HG03039 (cell line): ENCODE measurements around the gene LDB3.

Source experiments
- ATAC-seq: cut with Tn5 transposase; IDR thresholded peaks from one replicate; pipeline ENCODE4 v1.9.1; 2021; ENCODE audit warnings: mild to moderate bottlenecking, moderate library complexity; ENCODE audit not compliant: unreplicated experiment

The LDB3 gene

DNA sequence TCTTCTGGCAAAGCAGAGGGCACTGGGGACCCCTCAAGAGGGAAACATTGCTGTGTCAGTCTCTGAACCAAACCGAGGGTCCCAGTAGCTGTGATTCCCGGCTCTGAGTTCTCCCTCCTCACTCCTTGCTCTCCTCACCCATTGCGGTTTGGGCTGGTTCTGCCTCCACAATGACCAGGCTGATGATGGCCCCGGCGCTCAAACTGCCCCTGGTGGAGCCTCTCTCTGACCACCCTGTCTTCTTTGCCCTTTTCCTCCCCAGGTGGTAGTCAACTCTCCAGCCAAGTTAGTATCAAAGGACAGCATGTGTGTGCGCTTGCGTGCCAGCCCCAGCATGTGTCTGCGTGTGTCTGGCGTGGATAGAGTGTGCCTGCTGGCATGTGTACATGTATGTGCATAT lies 17.1 kb downstream of the LDB3 start:
- no peak for ATAC-seq

DNA sequence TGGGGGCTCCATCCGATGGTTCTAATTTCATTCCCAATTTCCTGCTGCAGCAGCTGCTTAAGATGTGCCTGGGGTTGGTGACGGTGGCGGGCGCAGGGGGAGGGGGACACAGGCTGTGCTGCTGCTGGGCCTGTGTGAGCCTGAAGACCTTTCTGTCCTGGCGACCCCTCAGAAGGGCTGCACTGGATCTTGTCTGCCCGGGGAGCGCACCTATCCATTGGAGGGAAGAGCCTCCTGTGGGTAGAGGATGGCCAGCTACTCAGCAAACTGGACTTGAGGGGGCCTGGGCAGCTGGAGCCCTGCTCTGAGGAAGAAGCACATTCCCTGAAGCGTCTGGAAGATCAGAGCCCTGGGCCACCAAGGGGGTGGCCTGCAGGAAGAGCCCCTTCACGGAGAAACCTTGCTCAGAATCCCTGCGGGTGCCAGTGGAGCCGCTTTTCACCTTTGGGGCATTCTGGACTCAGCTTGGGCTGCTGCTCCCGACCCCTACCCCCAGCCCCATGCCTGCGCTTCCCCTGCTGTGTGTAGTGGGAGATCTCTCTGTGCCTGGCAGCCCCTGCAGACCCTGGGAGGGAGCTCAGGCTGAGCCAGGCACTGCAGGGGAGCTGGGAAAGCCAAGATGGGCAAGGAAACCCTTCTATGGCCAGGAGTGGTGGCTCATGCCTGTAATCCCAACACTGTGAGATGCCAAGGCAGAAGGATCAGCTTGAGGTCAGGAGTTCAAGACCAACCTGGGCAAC lies 17.8 kb downstream of the LDB3 start:
- no peak for ATAC-seq

GRCh38 chr10:86686972-86687371 lies 18.7 kb downstream of the LDB3 start:
- ATAC-seq, result no peak

DNA sequence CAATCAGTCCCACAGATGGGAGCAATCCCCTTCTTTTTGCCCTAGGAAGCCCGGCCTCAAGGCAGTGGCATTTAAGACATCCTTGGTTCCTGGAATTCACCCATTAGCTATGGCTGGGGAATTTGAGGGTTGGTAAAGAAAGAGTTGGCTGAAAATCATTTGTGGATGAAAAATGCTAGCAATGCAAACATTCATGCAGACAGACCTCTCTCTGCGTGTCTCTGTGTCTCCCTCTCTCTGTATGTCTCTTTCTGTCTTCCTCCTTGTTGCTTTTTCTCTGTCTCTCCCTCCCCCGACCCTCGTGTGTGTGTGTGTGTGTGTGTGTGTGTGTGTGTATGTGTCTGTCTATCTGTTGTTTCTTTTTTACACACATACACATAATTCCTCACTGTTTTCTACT lies 19.4 kb downstream of the LDB3 start:
- ATAC-seq, result no peak

- ATAC-seq, result peak; percentile 80
Measured at GRCh38 chr10:86688398-86688921, 20.1 kb downstream of the LDB3 start.

GRCh38 chr10:86689146-86689545 lies 20.8 kb downstream of the LDB3 start:
- ATAC-seq, result no peak

DNA sequence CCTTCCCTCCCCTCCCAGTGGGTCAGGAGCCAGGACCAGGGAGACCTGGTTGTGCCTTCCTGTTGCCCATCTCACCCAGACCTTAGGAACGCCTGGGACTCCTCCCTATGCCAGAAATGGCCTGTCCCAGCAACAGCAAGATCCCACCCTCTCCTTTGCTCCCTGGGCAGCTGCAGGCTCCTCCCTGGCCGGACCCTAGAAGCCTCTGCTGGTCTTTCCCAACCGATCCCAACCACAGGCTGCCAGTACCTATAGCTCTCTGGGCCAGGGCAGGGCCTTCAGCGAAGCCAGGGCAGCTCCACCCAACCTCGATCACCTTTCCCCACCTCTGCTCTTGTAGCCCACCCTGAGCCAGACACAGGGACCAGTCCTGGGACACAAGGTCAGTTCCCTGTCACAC lies 21.9 kb downstream of the LDB3 start:
- ATAC-seq, result no peak

GRCh38 chr10:86690657-86691084 lies 22.4 kb downstream of the LDB3 start:
- no peak for ATAC-seq

DNA sequence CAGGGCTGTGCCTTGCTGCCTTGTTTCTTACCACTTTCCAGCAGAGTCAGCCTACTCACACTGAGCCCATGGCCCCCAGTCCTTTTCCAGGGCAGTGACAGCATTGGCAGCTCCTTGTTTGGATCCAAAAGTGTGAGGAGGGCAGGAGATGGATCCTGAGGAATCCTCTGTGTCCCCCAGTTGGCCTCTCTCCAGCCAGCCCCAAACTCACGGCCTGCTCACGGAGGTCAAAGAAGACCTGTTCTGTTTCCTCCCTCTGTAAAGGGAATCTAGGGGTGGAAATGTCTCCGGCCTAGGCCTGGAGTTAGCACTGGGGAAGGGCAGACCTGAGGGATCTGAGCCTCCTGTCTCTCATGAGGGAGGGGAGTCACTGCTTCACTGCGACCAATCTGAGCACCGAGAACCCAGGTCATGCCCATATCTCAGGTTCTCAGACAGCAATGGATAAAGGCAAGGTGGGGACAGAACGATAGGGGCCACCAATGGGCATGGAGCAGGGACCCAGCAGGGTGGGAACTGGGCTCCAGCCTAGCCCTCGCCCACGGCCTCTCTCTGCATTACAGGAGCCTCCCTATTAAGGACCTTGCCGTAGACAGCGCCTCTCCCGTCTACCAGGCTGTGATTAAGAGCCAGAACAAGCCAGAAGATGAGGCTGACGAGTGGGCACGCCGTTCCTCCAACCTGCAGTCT lies 23.2 kb downstream of the LDB3 start:
- ATAC-seq, result no peak

- no peak for ATAC-seq
Measured at GRCh38 chr10:86692023-86692514, 23.8 kb downstream of the LDB3 start.

DNA sequence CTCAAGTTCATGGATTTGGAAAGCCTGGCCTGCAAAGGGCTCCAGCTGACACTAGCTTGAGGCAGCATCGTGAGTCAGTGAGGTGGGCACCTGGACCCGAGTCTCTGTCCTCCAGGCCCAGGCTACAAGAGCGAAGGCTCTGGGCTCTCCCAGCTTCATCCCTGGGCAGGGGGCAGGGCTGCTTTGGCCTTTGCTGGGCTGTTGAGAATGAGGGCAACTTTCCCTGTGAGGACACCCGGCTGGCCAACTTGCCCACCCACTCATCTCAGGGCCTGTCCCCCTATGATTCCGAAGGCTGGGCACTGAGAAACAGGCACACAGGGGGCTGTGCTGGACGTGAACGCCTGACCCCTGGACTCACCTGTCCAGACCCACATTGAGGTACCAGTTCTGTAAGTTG lies 24.4 kb downstream of the LDB3 start:
- ATAC-seq, result no peak

DNA sequence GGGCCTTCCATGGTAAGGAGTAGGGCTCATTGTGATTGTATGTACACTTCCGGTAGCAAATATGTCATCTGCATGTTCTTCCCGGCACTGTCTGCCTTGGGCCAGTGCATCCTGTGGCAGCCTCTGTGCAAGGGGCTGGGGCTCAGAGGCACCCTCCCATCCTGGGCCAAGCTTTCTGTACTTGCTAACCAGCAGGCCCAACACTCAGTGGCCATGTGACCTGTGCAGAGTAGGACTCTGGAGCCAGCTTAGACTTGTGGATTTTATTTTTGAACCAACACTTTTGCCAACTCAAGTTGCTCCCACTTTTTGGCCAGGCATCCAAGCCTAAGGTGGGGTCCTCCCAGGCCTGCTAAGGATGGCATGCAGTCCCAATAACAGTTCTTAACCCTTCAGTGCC lies 25.0 kb downstream of the LDB3 start:
- no peak for ATAC-seq

DNA sequence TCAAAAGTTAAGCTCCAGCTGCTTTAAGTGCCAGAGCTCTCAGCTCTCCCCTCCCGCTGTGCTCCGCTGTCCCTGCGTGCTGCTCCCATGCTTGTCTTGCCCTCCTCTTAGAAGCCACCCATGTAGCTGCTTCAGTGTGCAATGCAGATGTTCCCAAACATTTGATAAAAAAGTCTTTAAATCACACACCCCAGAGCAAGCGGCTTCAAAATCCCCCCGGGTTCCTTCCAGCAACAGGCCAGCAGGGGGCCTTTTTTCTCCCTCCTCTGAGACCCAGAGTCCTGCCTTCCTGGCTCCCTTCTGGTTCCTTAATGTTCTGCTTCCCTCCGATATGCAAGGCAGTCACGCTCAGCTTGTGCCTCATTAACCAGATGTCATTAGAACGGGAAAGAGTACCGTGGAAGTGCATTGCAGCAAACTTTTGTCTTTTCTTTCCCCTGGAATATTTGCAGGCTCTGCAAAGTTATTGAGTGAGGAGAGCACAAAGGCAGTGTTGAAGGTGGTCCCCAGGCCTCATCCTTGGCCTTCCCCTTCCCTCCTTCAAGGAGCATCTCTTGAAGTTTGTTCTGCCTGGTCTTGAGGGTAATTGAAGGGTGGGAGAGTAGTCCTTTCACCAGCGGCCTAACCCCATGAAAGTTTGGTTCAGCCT lies 25.5 kb downstream of the LDB3 start:
- no peak for ATAC-seq

GRCh38 chr10:86698207-86698940 lies 30.1 kb downstream of the LDB3 start:
- ATAC-seq, result no peak

- ATAC-seq, result no peak
Measured at GRCh38 chr10:86699125-86699524, 30.8 kb downstream of the LDB3 start.

GRCh38 chr10:86699541-86699940 lies 31.2 kb downstream of the LDB3 start:
- no peak for ATAC-seq

DNA sequence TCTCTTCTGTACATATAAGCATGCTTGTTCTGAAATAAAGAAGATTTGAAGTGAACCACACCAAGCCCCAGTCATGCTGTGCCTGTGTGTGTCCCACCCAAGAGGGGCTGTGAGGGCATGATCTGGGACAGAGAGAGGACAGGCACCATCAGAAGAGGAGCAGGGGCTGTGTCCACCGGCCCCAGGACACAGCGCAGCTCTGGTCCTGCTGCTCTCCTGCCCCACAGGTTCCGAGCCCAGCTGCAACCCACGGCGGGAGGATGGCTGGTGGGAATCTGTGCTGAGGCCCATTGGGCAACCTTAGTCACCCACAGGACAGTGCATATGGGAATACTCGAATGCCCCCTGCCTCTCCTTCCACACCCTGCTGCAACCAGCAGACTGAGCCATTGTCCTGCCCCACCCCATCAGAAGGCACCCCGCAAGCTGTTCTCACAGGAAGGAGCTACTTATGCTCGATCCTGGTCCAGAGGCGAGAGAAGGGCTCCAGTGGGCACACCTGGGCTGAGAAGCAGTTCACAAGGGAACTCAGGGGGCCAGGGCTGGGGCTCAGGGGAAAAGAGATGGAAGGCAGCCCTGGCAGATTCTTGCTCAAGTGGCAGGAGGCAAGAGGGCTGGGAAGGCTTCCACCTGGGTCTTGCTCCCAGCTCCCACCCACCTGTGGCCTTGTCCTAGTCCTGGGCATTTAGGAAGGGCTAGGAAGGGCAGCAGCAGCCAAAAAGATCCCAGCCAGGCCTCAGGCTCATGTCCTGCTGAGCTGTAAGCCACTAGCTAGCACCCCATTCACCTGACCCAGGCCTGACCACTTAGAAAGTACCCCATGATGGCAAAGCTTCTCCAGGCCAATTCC lies 31.9 kb downstream of the LDB3 start:
- ATAC-seq, result no peak

- no peak for ATAC-seq
Measured at GRCh38 chr10:86700851-86701617, 32.7 kb downstream of the LDB3 start.

- ATAC-seq, result no peak
Measured at GRCh38 chr10:86703176-86703575, 34.9 kb downstream of the LDB3 start.
